Embryonic facial prominence (tissue), 1 donor: Measurements from ENCODE around the gene NRP1.
"Not testable (repeated sequence)": the region's sequence is repeated elsewhere in the genome, so short reads cannot be mapped to it uniquely, and the experiment has no call there.

Source experiments
- DNase-seq: peaks from one replicate; pipeline ENCODE4 v3.0.0-alpha.2; 2016; ENCODE audit errors: extremely low spot score

The NRP1 gene

GRCh38 chr10:33321516-33321915, 13.0 kb downstream of the NRP1 start:
- no peak for DNase-seq

GRCh38 chr10:33320288-33320687, 14.2 kb downstream of the NRP1 start:
- no peak for DNase-seq

- DNase-seq, result no peak
Measured at GRCh38 chr10:33315891-33316290, 18.6 kb downstream of the NRP1 start.

DNA sequence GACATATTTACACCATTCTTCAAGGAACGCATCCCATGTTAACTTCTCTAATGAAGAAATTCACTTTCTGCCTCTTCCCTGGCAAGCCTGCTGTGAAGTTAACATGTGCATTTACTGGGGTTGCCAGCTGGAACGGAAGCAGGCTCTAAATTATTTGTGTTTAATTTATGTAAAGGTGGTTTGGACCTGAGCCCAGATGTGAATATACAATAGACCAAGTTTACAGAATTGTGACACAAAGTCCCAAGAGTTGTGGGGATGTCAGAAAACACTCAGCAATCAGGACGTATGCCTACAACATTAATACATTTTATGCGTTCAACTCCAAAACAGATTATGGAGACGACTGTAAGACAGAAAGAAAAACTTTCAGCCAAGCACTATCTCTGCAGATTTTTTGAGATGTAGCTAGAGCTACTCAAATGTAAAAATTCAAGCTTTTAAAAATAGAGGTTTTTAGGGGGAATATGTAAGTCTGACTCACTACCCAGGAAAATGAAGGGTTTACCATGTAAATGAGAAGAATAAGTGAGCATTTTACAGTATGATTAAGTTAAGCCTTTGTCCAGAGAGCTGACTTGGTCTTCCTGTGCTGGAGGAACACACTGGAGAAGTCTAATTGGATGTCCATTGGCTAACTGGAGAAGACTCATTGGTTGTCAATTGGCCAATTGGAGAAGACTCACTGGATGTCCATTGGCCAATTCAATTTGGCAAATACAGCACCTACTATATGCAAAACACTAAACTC, 19.5 kb downstream of the NRP1 start:
- DNase-seq, result no peak

DNA sequence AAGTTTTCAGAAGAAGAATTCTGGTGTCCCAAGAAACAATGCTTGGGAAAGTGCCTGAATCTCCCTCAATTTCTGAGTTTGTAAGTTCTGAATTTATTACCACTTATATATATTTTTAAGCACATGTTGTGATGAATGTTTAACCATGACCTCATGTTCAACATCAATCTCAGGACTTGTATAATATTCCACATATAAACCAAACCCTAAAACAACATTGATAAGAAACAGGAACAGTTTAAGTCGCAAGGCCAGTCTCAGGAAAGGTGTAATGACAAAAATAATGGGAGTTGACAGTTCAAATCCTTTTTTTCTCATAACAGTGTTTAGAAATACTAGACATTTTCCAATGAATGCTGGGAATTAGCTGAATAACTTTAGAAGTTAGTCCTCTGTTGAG, 22.8 kb downstream of the NRP1 start:
- no peak for DNase-seq

- DNase-seq, result no peak
Measured at GRCh38 chr10:33310853-33311252, 23.6 kb downstream of the NRP1 start.

DNA sequence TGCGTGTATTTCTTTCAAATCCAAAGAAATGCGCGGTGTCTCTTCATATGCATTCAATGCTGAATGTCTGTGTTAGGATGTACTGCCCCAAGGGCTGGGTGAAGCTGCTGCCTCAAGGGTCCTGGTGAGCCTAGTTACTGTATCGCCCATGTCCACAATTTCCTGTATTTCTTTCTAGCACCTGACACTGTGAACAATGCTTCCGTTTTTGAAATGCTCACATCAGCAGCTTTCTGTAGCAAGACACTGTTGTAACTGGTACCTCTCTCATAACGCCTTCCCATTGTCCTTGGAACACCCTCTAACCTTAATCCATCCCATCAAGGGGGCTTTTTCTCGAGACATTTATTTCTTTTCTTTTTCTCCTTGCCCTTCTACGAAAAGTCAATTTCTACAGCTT, 25.1 kb downstream of the NRP1 start:
- DNase-seq, result no peak

GRCh38 chr10:33307835-33308234, 26.6 kb downstream of the NRP1 start:
- DNase-seq, result no peak

DNA sequence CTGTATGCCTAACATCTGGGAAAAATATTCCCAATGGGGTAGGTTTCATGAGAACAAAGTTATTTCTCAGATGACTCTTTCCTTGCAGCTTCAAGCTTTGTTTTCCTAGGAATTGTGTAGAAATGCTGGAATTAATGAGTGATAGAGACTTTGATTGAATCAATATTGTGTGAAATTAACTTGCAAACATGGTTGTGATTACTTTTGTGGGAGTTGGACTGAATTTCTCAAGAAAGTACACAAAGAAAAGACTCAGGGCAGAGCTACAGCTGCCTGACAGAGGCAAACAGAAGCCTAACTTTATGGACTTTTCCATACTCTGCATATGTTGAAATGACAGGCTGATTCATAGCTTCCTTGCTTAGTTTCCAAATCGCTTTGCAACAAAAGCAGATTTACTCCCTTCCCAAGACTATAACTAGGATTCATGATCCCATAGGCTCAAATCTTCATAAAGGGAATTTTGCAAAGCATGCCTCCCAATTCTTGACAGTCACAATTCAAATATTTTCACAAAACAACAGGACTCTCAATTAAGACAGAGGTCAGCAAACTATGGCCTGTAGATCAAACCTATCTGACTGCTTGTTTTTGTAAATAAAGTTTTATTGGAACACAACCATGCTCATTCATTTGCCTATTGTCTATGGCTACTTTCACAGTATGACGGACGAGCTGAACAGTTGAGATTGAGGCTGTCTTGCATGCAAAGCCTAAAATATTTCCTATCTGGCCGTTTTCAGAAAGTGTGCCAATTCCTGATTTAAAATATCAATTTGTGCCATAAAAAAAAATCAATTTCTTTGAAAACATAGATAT, 27.6 kb downstream of the NRP1 start:
- no peak for DNase-seq

DNA sequence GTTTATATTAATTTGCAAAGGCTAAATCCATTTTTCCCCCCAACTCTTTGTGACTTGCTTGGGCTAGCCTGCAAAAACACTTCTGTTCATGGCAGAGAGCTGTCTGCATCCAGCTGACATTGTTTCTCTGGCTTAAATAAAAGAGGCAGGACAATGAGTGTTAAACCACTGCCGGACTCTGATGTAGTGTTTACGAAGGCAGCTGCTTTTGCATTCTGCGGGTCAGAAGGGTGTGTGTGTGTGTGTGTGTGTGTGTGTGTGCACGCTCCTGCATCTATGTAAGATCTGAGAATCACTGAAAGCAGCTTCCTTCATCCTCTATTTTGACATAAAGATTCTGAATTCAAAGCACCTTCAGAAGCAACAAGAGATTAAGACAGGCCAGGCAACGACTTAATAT, 28.3 kb downstream of the NRP1 start:
- DNase-seq, result no peak

DNA sequence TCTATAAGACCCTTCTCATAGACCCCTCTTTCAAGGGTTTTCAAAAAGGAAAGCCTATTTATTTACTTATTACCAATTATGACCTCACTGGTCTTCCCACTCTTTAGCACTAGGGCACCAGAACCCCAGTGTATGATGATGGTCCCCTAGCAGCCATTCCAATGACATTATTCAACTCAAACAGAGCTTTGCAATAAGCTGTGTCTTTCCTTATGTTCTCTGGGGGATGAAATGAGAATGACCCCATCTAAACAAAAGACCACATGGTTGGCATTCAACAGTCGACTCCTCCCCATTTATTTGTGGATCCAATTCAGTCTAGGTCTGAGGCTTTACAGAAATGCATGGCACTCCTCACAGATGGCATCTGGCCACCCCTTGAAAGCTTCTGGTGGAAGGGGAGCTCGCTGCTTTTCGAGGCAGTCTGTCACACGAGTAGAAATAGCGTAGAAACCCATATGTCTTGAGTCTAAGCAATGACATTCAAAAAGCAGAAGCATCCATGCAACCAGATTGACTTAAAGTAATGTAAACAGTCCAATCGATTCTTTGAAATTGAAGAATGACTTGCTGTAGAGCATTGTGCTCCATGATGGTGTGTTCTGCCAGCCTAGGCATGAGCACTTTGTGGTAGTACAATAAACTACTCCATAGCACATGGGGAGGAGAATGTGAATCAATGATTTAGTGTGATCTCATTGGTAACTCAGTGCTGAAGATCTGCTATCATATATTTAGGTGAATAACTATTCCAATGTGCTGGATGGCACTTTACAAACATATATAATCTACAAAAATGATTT, 29.8 kb downstream of the NRP1 start:
- DNase-seq, result no peak

GRCh38 chr10:33303988-33304387, 30.5 kb downstream of the NRP1 start:
- no peak for DNase-seq

DNA sequence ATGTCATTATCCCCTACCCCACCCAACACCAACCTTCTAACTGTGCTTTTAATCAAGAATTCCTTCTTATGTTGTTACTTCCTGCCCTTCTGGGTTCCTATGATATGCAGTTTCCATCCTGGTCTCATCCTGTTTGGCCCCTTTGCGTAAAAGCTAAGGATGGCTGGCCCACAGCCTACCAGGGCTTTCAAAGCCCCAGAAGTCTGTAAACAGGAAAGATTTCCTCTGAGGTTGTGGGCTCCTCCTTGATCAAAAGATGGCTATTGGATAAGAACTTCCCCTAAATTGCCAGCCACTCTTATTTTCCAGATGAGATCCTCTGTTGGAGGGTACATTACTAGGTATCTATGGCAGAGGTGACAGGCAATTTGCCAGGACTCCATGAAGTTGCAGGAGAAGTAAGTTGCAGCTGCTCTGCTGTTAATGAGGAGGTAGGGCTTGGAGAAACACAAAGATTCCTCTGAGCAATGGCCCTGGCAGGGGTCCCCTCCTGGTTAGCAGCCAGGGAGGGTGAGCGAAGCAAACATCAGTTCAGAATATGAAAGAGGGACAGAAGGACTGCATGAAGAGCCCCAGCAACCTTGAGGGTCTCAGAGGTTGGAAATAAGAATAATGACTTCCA, 32.1 kb downstream of the NRP1 start:
- DNase-seq, result no peak

DNA sequence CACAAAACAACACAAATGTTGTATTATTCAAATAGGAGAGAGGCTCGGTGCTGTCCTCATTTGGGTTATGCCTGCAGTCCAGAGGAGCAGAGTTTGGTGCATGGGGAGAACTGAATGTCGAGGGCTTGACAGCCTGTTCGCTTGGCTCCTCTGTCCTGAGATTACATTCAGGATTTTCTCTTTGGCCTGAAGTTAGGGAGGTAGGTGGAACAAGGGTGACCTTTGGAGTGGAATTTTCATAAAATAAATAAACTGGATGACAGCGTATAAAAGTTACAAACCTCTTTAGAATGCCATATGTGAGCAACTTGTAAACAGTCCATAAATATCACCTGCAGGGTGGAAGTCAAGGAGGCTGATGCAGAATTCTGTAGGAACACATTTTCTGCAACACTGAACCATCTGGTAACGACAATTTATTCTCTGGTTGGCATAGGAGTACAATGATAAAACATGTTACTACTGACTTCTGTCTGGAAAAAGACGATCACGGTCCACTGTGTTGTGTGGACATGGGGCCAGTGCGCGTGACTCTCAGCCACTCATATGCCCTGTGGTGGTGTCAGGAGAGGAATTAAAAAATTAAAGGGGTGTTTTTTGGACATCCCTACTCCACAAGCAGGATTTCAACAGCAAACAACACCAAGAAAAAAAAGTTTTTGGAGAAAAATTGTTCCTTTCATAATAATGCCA, 33.2 kb downstream of the NRP1 start:
- no peak for DNase-seq

- not testable (repeated sequence) for DNase-seq
Measured at GRCh38 chr10:33300544-33300943, 33.9 kb downstream of the NRP1 start.

DNA sequence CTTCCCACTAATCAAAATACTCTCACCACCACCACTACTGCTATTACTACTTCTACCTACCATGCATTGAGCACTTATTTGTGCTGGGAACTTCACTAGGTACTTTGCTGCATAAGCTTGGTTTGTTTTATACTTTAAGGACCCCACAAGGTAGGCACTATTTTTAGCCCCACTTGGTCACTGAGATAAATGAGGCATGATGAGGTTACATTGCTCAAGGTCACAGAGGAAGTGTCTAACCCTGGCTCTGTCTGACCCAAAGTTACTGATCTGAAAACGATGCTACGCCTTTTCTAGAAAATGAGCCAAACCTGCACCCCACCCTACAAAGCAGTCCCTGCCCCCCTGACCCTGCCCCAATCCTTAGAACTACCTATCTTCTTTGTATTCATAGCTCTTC, 35.6 kb downstream of the NRP1 start:
- DNase-seq, result no peak

DNA sequence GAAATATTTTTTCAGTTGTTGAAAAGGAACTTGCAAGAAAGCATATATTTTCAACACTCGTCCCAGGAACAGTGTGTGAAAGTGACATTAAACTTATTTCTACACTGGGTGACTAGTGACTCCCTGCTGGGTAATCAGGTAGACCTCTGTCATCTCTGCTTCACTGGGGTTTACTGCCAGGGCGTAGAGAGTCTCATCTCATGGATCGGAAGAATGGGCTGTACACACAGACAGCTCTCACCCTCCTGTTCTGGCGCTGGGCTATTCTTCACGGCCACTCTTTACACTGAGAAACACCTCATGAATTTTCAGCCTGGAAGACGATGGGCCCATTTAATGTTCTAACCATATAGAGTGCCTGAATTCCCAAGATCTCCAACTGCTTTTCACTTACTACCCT, 36.4 kb downstream of the NRP1 start:
- DNase-seq, result no peak

- no peak for DNase-seq
Measured at GRCh38 chr10:33295851-33296250, 38.6 kb downstream of the NRP1 start.

DNA sequence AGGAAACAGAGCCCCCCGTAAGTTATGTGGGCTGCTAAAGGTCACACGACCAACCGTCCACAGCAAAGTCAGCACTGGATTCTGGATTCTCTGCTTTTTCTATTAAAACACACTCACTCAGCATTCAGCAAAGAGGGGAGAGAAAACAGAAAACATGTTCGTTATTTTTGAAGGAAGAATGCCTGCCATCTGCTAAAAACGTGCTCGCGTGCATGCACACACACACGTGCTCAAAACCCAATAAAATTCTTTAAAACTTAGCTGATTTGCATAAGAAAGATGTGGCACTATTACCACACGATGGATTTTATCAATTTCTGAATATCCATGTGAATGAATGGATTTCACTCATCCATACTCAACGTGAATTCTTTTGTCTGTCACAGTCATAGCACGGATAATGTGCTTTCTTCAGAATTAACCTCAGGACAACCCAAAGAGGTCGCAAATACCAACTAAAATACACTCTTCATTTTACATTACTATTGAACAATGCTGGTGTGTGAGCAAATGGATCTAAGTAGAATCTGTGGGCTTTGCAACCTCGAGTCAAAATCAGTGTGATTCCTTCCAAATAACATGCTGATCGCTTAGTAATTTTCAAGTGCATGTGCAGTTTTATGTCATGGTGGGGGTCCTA, 40.8 kb downstream of the NRP1 start:
- no peak for DNase-seq

DNA sequence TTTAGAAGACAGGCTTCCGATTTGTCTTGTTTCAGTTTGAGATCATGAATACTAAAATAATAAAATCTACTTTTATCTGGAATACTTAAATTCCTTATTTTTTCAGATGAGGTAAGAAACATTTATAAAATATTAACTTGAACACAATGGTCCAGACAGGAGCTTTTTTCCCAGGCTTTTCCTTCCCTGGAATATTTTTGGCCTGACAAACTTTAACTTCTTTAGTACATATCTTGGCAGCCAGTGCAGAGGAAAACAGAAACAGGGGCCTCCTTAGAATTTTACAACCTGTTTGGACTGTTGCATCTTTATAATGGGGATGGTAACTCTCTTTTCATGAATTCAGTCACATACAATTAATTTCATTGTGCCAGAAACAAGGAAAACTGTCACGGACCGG, 41.4 kb downstream of the NRP1 start:
- no peak for DNase-seq

DNA sequence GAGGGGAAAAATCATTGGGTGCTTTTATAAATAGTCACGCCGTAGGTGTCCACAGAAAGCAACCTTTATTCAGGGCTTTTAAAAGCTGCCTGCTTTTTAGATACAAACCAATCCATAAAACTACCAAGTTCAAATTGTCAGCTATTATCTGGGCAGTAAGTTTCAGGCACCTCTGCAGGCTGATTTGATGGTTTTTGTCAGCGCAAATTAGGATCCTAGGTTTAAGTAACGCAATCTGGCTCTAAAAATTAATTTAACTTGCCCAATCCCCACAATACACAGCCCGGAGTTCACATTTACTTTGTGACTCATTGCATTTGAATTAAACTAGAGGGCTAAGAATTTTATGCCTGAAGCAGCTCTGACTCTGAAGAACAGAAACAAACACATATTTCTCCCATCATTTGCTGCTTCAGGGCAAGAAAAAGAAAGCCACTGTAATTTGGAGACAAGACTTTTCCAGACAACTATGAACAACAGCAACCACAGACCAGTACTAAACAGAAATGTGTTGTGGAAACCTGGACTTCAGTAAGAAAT, 43.3 kb downstream of the NRP1 start:
- DNase-seq, result no peak
